SJCRH30 (cell line): ENCODE data around the gene FA2H. TPM values are rescaled to one million over a fixed set of nuclear protein-coding genes. Genes with fewer than 3 reads are reported as not detected.

Experiments
- DNase-seq, 2 experiments: peaks; one replicate each; pipeline ENCODE4 v3.0.0-alpha.2; 2015 to 2020
- H3K27ac ChIP-seq: fragments of 250-450 bp; sonication (Bioruptor Pico); 2 replicates; pipeline ENCODE4 v1.5.1; 2020; ENCODE audit warnings: mild to moderate bottlenecking, moderate library complexity
- H3K27me3 ChIP-seq: fragments of 250-450 bp; sonication (Bioruptor Pico); 2 replicates; pipeline ENCODE4 v1.5.1; 2020; ENCODE audit warnings: mild to moderate bottlenecking, moderate library complexity
- H3K36me3 ChIP-seq: fragments of 250-450 bp; sonication (Bioruptor Pico); 2 replicates; pipeline ENCODE4 v1.5.1; 2020; ENCODE audit warnings: mild to moderate bottlenecking, moderate library complexity
- H3K4me1 ChIP-seq: fragments of 250-450 bp; sonication (Bioruptor Pico); 2 replicates; pipeline ENCODE4 v1.5.1; 2020; ENCODE audit warnings: mild to moderate bottlenecking, moderate library complexity
- H3K4me3 ChIP-seq: fragments of 250-450 bp; sonication (Bioruptor Pico); 2 replicates; pipeline ENCODE4 v1.5.1; 2020; ENCODE audit warnings: mild to moderate bottlenecking, moderate library complexity
- H3K9me3 ChIP-seq: fragments of 250-450 bp; sonication (Bioruptor Pico); replicated peaks from 2 replicates; pipeline ENCODE4 v1.5.1; 2020; ENCODE audit warnings: mild to moderate bottlenecking, moderate library complexity
- total RNA-seq: library from RNA; depleted of rRNA; stranded (reverse); fragments of >200 nt; shearing (Covaris generic); gene quantifications from 2 replicates; pipeline ENCODE4 v1.2.3, GENCODE V29; 2014

Gene FA2H
- total RNA-seq, 1 experiment from 2014 or later, result not detected

DNA sequence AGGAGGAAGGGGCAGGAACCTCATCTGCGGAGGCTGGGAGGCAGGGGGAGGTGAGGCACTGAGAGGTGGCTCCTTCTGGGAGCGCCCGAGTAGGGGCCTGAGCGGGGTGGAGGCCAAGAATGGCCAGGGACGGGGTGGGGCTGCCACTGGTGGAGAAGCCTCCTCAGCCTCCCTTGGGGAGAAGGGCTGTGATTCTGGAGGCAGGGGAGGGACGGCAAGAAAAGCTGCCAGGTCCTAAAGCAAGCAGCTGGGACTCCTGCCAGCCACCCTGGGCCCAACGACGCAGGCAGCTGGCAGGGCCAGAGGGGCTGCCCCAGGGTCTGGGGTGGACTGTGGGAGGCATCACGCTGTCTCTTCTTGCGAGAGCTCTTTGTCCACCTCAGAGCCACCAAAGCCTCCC is 61.3 kb downstream of the FA2H start:
- H3K36me3 ChIP-seq, result no peaks in the 10 kb centered on the region
- H3K9me3 ChIP-seq, result no peaks in the 10 kb centered on the region
- H3K27ac ChIP-seq, result no peak overlapping the region
- DNase-seq, result no peak
- H3K4me1 ChIP-seq, result no peaks in the 10 kb centered on the region
- no peaks in the 10 kb centered on the region for H3K27me3 ChIP-seq
- H3K4me3 ChIP-seq, result no peak overlapping the region

DNA sequence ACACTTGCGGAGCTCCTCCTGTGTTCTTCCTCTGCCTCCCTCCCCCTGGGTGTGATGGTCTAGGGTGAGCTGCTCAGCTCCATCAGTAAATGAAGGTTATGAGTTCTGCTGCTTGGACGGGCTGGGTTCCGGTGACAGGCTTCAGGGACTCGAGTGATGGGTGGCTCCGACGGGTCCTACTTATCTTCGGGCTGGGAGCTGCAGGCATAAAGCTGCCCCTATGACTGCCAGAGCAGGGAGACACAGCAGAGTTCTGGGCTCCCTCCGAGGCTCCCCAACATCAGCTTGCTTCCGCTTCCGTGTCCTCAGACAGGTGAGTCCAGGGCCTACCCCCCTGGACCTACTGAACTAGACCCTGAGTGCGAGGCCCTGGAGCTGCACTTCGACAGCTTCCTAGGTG is 62.7 kb downstream of the FA2H start:
- Histone ChIP-seq H3K9me3 (no peaks in the 10 kb centered on the region), H3K27me3 (no peaks in the 10 kb centered on the region), H3K27ac (no peak overlapping the region), H3K4me1 (no peaks in the 10 kb centered on the region), H3K4me3 (no peak overlapping the region), H3K36me3 (no peaks in the 10 kb centered on the region)
- no peak for DNase-seq

DNA sequence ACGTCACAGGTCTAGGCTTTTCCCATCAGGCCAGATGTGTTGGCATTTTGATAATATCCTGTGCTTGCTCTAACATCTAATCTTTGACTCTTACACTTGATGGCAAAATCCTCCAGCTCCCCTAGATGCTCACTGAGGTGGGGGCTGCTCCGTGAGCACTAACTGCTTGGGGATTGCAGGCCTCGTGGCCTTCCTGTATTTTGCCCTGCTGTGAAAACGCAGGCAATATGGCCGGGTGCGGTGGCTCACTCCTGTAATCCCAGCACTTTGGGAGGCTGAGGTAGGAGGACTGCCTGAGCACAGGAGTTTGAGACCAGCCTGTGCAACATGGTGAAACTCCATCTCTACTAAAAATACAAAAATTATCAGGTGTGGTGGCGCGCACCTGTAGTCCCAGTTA is 64.2 kb downstream of the FA2H start:
- Histone ChIP-seq H3K27ac (no peak overlapping the region), H3K27me3 (no peaks in the 10 kb centered on the region), H3K4me3 (no peak overlapping the region), H3K4me1 (no peaks in the 10 kb centered on the region), H3K36me3 (no peaks in the 10 kb centered on the region), H3K9me3 (no peaks in the 10 kb centered on the region)
- DNase-seq, result no peak

DNA sequence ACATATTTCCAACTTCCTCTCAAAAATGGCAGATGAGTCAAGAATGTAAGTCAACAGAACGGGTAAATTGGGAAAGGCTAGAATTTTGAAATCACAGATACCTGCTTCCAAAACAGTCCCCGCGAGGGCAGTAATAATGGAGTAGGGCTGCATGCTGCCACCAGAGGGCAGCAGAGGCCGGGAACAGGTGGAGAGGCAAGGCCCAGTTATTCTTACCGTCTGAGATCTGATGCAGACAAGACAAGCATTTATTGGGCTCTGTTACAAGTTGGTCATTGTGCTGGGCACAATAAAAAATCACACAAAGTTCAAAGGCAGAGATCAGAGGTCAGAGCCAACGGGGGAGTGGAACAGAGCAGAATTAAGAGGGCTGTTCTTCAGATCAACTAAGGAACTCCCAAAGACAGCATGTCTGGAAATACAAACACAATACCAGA is 65.2 kb downstream of the FA2H start:
- no peaks in the 10 kb centered on the region for H3K4me1 ChIP-seq
- DNase-seq, result peak; percentile 41 to 70
- H3K4me3 ChIP-seq, result no peak overlapping the region
- H3K27ac ChIP-seq, result no peak overlapping the region
- no peaks in the 10 kb centered on the region for H3K9me3 ChIP-seq
- H3K36me3 ChIP-seq, result no peaks in the 10 kb centered on the region
- H3K27me3 ChIP-seq, result no peaks in the 10 kb centered on the region

DNA sequence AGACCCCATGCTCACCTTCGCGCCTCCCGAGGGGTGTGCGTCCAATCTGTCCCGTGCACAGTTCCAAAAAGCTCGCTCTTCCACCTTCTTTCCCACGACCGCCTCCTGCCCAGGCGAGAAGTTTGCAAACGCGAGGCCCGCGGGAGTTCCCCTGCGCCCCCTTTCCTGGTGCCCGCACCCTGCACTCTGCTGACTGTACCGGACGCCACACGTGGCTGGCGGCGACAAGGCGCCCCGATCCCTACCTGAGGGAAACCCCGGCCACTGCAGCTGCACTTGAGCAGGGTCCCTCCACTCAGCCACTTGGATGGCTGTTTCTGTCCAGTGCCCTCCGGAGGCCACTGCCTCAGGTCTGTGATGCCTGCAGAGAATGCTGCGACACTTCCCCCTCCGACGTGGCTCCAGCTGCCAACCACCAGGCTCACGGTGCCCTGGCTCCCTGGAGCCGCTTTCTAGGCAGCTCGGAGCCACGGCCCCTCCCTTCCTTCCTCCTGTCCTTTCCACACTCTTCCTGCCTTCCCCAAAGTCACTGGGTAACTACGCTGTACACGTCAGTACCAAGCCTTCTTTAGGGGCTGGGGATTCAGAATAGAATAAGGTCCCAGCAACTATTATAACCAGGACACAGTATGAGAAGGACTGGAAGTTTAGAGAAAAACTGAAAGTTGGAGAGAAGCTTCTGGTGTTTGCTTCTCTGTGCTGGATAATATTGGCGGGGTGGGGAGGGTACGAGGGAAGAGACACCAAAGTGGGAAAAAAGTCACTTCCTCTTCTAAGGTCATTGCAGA is 74.0 kb downstream of the FA2H start, which contains the start of gene MLKL:
TSS of gene MLKL (minus strand) at position 425 of the 788 bp plus-strand sequence. CDS start 5,105 bp downstream, outside the sequence.
- no peaks in the 10 kb centered on the region for H3K9me3 ChIP-seq
- no peak within 1 kb of the TSS for H3K27ac ChIP-seq
- no peaks in the 10 kb centered on the region for H3K4me1 ChIP-seq
- DNase-seq, result peak in 1 of 2 experiments; percentile 6
- H3K27me3 ChIP-seq, result no peaks in the 10 kb centered on the region
- peak within 1 kb of the TSS; percentile 26; the same call in 1 of the 2 replicates for H3K4me3 ChIP-seq
- no peaks in the 10 kb centered on the region for H3K36me3 ChIP-seq

DNA sequence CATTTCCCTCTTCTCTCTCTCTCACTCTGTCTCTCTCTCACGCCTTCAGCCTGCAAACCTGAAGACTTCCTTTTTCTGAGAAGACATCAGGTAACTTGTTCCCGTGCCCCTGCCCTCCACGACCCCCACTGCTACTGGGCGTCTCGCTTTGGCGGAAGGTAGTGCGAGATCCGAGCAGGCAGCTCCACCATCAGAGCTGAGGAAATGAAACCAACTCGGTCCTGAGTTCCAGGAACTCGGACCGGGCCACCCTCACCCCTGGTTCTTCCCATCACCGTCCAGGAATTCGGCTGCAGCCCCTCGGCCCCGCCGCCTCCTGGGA is 74.5 kb downstream of the FA2H start:
- Histone ChIP-seq H3K36me3 (no peaks in the 10 kb centered on the region), H3K4me3 (peak overlapping the region; percentile 26; the same call in 1 of the 2 replicates), H3K27me3 (no peaks in the 10 kb centered on the region), H3K9me3 (no peaks in the 10 kb centered on the region), H3K27ac (no peak overlapping the region), H3K4me1 (no peaks in the 10 kb centered on the region)
- DNase-seq, result no peak

DNA sequence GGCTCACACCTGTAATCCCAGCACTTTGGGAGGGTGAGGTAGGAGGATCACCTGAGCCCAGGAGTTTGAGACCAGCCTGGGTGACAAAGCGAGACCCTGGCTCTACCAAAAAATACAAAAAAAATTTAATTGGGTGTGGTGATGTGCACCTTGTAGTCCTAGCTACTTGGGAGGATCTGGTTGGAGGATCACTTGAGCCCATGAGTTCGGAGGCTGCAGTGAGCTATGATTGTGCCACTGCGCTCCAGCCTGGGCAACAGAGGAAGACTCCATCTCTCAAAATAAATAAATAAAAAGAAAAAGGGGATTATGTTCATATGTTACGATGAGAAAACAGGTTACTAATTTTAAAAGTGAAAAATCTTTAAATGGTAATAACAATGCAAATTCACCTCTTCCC is 75.0 kb downstream of the FA2H start:
- H3K4me3 ChIP-seq, result no peak overlapping the region

DNA sequence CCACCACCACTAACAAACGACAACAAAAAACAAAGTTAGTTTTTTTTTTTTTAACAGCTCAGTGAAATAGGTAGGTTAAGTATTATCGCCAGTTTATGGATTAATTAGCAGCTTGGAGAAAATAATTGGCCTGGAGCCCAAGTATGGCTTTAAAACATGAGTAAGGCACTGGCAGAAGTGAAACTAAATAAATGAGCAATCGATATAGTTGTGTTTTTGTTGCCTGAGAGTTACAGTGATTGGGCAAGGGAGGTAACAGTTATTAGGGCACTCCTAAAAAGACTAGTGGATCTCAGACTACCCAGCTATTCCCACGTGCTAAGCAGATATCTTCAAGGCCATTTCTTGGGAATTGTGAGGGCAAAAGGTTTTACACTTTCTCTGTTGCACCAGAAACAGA is 76.4 kb downstream of the FA2H start:
- Histone ChIP-seq H3K4me3 (no peak overlapping the region), H3K9me3 (no peaks in the 10 kb centered on the region), H3K27me3 (no peaks in the 10 kb centered on the region), H3K4me1 (no peaks in the 10 kb centered on the region), H3K36me3 (no peaks in the 10 kb centered on the region), H3K27ac (no peak overlapping the region)
- no peak for DNase-seq

More for the DNA sequence above, 75.0 kb downstream of the FA2H start:
- no peaks in the 10 kb centered on the region for H3K4me1 ChIP-seq
- no peaks in the 10 kb centered on the region for H3K36me3 ChIP-seq
- no peaks in the 10 kb centered on the region for H3K27me3 ChIP-seq
- no peak overlapping the region for H3K27ac ChIP-seq
- DNase-seq, result no peak
- H3K9me3 ChIP-seq, result no peaks in the 10 kb centered on the region

DNA sequence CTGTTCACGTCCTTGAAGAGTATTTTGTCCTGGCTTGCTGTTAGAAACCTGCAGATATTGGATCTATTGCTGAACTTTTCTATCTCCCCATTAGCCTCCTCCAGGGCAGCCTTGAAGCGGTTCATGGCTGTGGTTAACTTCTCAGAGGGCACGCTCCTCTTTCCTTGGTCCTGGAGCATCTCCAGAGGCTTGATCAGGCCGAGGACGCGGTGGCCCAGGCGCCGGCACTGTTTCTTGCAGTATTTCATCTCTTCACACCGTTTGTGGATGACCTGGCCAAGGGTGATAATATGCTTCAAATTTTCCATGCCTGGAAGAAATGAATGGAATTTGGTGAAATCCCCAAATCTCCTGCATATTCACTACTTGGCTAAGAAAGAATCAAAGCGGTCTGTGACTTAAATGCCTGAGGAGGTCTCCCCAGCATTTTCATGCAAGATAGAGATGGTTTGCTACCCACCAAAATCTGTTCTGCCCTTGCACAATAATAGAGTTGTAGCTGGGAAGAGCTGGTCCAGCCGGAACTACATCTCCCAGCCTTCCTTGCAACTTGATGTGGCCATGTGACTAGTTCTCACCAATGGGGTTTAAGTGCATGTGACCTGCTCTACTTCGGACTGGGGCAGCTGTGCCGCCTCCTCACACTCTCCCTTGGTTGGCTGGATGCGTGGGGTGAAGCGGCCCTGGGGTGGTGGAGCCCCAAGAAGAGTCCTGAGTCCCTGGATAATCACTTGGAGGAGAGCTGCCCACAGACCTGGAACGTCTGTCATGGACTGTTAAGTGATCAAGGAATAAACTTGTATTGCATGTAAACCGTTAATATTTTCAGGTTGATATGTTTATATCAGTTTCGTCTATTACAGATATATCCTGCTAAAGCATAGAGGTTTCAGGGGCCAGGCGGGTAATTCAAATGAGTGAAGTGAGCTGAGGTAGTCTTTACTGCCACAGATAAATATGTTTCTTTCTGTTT is 78.9 kb downstream of the FA2H start:
- Histone ChIP-seq H3K4me1 (no peaks in the 10 kb centered on the region), H3K36me3 (no peaks in the 10 kb centered on the region), H3K27ac (no peak overlapping the region), H3K4me3 (peak overlapping the region; percentile 51), H3K27me3 (no peaks in the 10 kb centered on the region), H3K9me3 (no peaks in the 10 kb centered on the region)
- peak; percentile 83 to 87 for DNase-seq

DNA sequence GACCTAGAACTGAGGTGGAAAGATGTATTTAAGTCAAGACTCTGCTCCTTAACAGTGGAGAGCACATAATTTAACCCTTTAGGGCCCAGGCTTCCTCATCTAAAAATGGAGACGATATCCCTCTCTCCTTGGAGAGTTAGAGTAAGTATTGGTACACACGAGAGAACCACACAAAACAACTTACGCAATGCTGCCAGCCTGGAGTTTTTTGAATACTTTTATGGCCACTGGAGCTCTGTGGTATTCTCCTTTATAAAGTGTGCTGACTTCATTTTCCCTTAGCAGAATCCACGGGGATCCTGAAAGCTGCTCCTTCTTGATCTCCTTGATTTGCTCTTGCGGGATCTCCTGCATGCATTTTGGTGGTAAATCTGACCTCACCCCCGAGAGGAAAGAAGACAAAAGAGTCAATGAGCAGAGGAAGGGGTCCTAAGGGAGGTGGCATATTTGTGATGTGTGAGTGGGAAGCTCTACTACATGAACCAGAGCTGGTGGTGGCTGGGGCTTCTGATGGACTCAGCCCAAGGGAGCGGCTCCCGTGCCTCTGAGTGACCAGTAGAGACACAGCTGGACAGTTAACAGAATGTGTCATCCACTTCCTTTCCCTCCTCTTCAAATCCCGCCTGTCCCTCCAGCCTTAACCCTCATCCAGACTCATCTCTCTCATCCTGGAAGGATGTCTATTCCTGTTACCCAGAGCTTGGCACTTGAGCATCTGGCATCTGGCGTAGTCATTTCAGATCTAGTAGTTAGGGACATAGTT is 83.3 kb downstream of the FA2H start:
- Histone ChIP-seq H3K27ac (no peak overlapping the region), H3K36me3 (no peaks in the 10 kb centered on the region), H3K27me3 (no peaks in the 10 kb centered on the region), H3K4me1 (no peaks in the 10 kb centered on the region), H3K4me3 (no peak overlapping the region), H3K9me3 (no peaks in the 10 kb centered on the region)
- no peak for DNase-seq

DNA sequence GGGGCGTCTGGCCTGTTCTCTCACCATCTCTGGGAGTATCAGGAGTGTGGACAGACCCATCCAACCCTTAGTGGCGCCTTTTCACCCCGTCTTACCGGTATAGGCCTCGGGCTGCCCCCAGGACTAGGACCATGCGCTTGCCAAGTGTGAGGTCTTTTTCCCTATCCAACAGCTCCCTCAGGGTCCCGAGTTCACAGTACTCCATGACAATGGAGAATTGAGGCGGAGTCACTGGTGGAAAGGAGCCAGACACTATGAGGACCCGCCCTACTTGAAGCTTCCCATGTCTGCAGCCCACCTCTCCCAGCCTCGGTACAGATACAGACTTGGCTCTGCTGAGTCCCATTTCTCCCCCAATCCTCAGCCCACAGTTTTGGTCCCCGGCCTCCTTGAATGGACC is 92.1 kb downstream of the FA2H start:
- Histone ChIP-seq H3K27ac (no peak overlapping the region), H3K27me3 (no peaks in the 10 kb centered on the region), H3K9me3 (no peaks in the 10 kb centered on the region), H3K4me3 (no peak overlapping the region), H3K36me3 (no peaks in the 10 kb centered on the region), H3K4me1 (peaks cover 7% of the 10 kb centered on the region; the same call in 1 of the 2 replicates)
- no peak for DNase-seq

DNA sequence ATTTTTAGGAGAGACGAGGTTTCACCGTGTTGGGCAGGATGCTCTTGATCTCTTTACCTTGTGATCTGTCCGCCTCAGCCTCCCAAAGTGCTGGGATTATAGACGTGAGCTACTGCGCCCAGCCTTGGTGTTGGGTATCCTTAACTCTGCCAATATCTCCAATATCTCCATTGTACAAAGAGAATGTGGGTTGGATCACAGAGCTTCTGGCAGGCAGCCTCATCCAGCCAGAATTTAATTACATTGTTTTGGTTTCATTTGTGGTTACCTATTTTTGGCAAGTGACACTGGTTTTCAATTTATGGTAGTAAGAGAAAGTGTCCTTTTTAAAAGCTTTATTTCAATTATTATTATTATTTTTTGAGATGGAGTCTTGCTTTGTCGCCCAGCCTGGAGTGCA is 93.9 kb downstream of the FA2H start:
- H3K4me3 ChIP-seq, result no peak overlapping the region
- H3K27ac ChIP-seq, result no peak overlapping the region
- no peaks in the 10 kb centered on the region for H3K36me3 ChIP-seq
- DNase-seq, result no peak
- peaks cover 7% of the 10 kb centered on the region; the same call in 1 of the 2 replicates for H3K4me1 ChIP-seq
- H3K9me3 ChIP-seq, result no peaks in the 10 kb centered on the region
- no peaks in the 10 kb centered on the region for H3K27me3 ChIP-seq

DNA sequence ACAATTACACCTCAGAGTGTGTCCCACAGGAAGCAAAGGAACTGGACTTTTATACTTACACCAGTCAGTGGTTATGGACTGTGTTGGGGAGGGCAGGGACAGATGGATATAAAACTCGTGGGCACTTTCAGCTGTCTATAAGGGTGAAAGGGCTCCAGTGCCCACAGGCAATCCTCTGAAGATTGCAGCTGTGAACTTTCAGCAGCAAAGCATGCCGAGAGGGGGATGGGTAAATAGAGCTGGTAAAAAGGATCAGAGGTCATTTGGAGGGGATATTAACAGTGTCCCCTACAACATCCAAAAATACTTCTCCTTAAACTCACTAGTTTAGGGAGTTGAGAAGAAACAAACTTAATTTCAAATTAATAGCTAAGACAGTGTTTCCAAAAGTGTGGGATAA is 94.6 kb downstream of the FA2H start:
- DNase-seq, result peak; percentile 19 to 46
- no peak overlapping the region for H3K27ac ChIP-seq
- peaks cover 7% of the 10 kb centered on the region; the same call in 1 of the 2 replicates for H3K4me1 ChIP-seq
- no peaks in the 10 kb centered on the region for H3K36me3 ChIP-seq
- H3K27me3 ChIP-seq, result no peaks in the 10 kb centered on the region
- no peak overlapping the region for H3K4me3 ChIP-seq
- no peaks in the 10 kb centered on the region for H3K9me3 ChIP-seq

DNA sequence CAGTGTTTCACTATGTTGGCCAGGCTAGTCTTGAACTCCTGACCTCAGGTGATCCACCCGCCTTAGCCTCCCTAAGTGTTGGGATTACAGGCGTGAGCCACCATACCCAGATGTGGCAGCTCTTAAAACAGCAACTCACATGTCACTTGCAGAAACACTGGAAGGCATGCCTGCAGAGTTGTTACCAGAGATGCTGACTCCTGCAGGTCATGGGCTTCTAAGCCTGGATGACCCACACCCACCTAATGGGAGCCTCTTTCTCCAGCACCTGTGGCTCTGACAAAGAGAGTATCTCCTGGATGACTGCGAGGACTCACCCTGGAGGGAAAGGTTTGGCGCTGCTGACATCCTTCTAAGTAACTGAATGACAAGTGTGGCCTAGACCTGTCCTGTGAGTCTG is 96.8 kb downstream of the FA2H start:
- DNase-seq, result no peak
- Histone ChIP-seq H3K27ac (no peak overlapping the region), H3K27me3 (no peaks in the 10 kb centered on the region), H3K9me3 (no peaks in the 10 kb centered on the region), H3K4me1 (peaks cover 7% of the 10 kb centered on the region; the same call in 1 of the 2 replicates), H3K4me3 (no peak overlapping the region), H3K36me3 (no peaks in the 10 kb centered on the region)
